GM10847 (cell line): ENCODE measurements around the gene UGT1A4.

Experiments
- POLR2A ChIP-seq: IDR thresholded peaks from 2 replicates; pipeline ENCODE4 v1.6.1; 2011; ENCODE audit not compliant: insufficient read length; ENCODE audit errors: extremely low read depth

Gene UGT1A4

GRCh38 chr2:233714121-233714520, 4.4 kb upstream of the UGT1A4 start:
- TF ChIP-seq POLR2A = no peak

- no peak for TF ChIP-seq POLR2A
Measured at GRCh38 chr2:233728723-233729301, 10.3 kb downstream of the UGT1A4 start, which contains the start of gene UGT1A3. UGT1A3 (plus strand) TSS chr2:233729042; CDS start chr2:233729127, 85 bp downstream.

GRCh38 chr2:233740870-233741269, 22.3 kb downstream of the UGT1A4 start:
- no peak for TF ChIP-seq POLR2A

GRCh38 chr2:233743464-233744259, 25.1 kb downstream of the UGT1A4 start:
- no peak for TF ChIP-seq POLR2A

GRCh38 chr2:233745073-233745755, 26.7 kb downstream of the UGT1A4 start:
- no peak for TF ChIP-seq POLR2A

GRCh38 chr2:233746475-233747282, 28.1 kb downstream of the UGT1A4 start:
- TF ChIP-seq POLR2A = no peak

GRCh38 chr2:233747283-233747544, 28.7 kb downstream of the UGT1A4 start:
- TF ChIP-seq POLR2A = no peak

- TF ChIP-seq POLR2A = no peak
Measured at GRCh38 chr2:233754872-233755611, 36.5 kb downstream of the UGT1A4 start.

- TF ChIP-seq POLR2A = no peak
Measured at GRCh38 chr2:233756429-233757081, 38.0 kb downstream of the UGT1A4 start.

GRCh38 chr2:233758141-233758540, 39.6 kb downstream of the UGT1A4 start:
- no peak for TF ChIP-seq POLR2A

- TF ChIP-seq POLR2A = no peak
Measured at GRCh38 chr2:233758849-233759248, 40.3 kb downstream of the UGT1A4 start.

GRCh38 chr2:233760043-233760442, 41.5 kb downstream of the UGT1A4 start, which contains the start of gene UGT1A1:
UGT1A1 (plus strand) TSS chr2:233760270; CDS start chr2:233760288, 18 bp downstream.
- no peak for TF ChIP-seq POLR2A

- no peak for TF ChIP-seq POLR2A
Measured at GRCh38 chr2:233761040-233761769, 42.7 kb downstream of the UGT1A4 start.
